ENCODE results near the gene MYO6. TPM values are rescaled to one million over a fixed set of nuclear protein-coding genes. Genes with fewer than 3 reads are reported as not detected.

The MYO6 gene
- polyA plus RNA-seq, 1 donor (not counting 4 experiments of a cell fraction or from before 2014, with no cell fraction given) = 24.5 TPM

- FAIRE-seq (no peak), DNase-seq (ENCODE audit: low read depth, low spot score) (no peak)
- no peak overlapping the region for H3K4me3 ChIP-seq (ENCODE audit: control insufficient read depth in 2 of 3, extremely low read depth in 1 of 3, insufficient read depth in 2 of 3, low read depth in 1 of 3, low read length in 3 of 3)
- H3K27me3 ChIP-seq (ENCODE audit: control insufficient read depth, extremely low read depth, insufficient read depth, low read length) = no peaks in the 10 kb centered on the region
- H2AFZ ChIP-seq (ENCODE audit: control insufficient read depth, low read length) = no peak overlapping the region
- no peak overlapping the region for H3K27ac ChIP-seq (ENCODE audit: control insufficient read depth, insufficient read depth, low read length)
- peaks cover 34% of the 10 kb centered on the region for H3K79me2 ChIP-seq (ENCODE audit: control insufficient read depth, insufficient read depth, low read length)
- dilution Hi-C loops (cut with MboI; ENCODE audit: extremely low pct_ligation_motif_present, low sequenced_read_pairs) = no loop called here
- no peaks in the 10 kb centered on the region for H3K4me1 ChIP-seq (ENCODE audit: control insufficient read depth, extremely low read depth, insufficient read depth, low read length)
- TF ChIP-seq, protein P1, sequence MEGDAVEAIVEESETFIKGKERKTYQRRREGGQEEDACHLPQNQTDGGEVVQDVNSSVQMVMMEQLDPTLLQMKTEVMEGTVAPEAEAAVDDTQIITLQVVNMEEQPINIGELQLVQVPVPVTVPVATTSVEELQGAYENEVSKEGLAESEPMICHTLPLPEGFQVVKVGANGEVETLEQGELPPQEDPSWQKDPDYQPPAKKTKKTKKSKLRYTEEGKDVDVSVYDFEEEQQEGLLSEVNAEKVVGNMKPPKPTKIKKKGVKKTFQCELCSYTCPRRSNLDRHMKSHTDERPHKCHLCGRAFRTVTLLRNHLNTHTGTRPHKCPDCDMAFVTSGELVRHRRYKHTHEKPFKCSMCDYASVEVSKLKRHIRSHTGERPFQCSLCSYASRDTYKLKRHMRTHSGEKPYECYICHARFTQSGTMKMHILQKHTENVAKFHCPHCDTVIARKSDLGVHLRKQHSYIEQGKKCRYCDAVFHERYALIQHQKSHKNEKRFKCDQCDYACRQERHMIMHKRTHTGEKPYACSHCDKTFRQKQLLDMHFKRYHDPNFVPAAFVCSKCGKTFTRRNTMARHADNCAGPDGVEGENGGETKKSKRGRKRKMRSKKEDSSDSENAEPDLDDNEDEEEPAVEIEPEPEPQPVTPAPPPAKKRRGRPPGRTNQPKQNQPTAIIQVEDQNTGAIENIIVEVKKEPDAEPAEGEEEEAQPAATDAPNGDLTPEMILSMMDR (optimal IDR thresholded peaks at IDR 0.05 in 1 of 3, IDR thresholded peaks at IDR 0.05 in 1 of 3, conservative IDR thresholded peaks at IDR 0.05 in 1 of 3; ENCODE audit: extremely low read depth in 1 of 3, insufficient read depth in 2 of 3, low read length in 3 of 3) = no peak
- no peak for TF ChIP-seq EZH2 (IDR thresholded peaks at IDR 0.05; ENCODE audit: low read length)
- H3K9me3 ChIP-seq (ENCODE audit: control insufficient read depth, low read depth, low read length) = no peaks in the 10 kb centered on the region
- H3K4me2 ChIP-seq (ENCODE audit: control insufficient read depth, extremely low read depth, insufficient read depth, low read depth, low read length) = no peak overlapping the region
- H4K20me1 ChIP-seq (ENCODE audit: control insufficient read depth, extremely low read depth, insufficient read depth, low read length) = no peaks in the 10 kb centered on the region
- no peaks in the 10 kb centered on the region for H3K9me1 ChIP-seq (ENCODE audit: control insufficient read depth, extremely low read depth, insufficient read depth, low read length)
- H3K9ac ChIP-seq (ENCODE audit: control insufficient read depth, extremely low read depth, insufficient read depth, low read length) = no peak overlapping the region
- no peaks in the 10 kb centered on the region for H3K36me3 ChIP-seq (ENCODE audit: control insufficient read depth in 2 of 2, extremely low read depth in 1 of 2, insufficient read depth in 2 of 2, low read length in 2 of 2)
Observed at GRCh38 chr6:75770844-75771243, 21.8 kb downstream of the MYO6 start.

DNA sequence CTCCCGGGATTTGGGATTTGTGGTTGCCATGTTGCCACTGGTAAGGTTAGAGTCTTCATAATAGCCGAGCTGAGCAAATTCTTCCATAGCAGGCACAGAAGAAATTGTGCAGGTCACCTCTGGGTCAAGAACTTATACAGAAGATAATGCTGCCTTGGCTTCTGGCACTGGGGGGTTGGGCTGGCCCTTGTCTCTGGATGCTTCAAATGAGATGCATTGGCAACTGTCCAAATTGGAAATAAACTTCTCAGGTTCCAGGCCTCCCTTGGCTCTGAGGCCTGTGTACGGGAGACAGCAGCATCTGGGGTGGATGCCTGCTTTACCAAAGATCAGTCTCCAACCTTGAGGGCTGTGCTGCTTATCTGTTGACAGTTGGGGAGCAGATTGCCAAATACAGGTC lies 26.2 kb downstream of the MYO6 start:
- no peak overlapping the region for H3K4me2 ChIP-seq (ENCODE audit: control insufficient read depth, extremely low read depth, insufficient read depth, low read depth, low read length)
- H4K20me1 ChIP-seq (ENCODE audit: control insufficient read depth, extremely low read depth, insufficient read depth, low read length) = no peaks in the 10 kb centered on the region
- no peak overlapping the region for H2AFZ ChIP-seq (ENCODE audit: control insufficient read depth, low read length)
- no peak for TF ChIP-seq EZH2 (IDR thresholded peaks at IDR 0.05; ENCODE audit: low read length)
- TF ChIP-seq, protein P1 (optimal IDR thresholded peaks at IDR 0.05 in 1 of 3, IDR thresholded peaks at IDR 0.05 in 1 of 3, conservative IDR thresholded peaks at IDR 0.05 in 1 of 3; ENCODE audit: extremely low read depth in 1 of 3, insufficient read depth in 2 of 3, low read length in 3 of 3) = no peak
- no peaks in the 10 kb centered on the region for H3K36me3 ChIP-seq (ENCODE audit: control insufficient read depth in 2 of 2, extremely low read depth in 1 of 2, insufficient read depth in 2 of 2, low read length in 2 of 2)
- no peaks in the 10 kb centered on the region for H3K4me1 ChIP-seq (ENCODE audit: control insufficient read depth, extremely low read depth, insufficient read depth, low read length)
- H3K4me3 ChIP-seq (ENCODE audit: control insufficient read depth in 2 of 3, extremely low read depth in 1 of 3, insufficient read depth in 2 of 3, low read depth in 1 of 3, low read length in 3 of 3) = no peak overlapping the region
- H3K9ac ChIP-seq (ENCODE audit: control insufficient read depth, extremely low read depth, insufficient read depth, low read length) = no peak overlapping the region
- H3K79me2 ChIP-seq (ENCODE audit: control insufficient read depth, insufficient read depth, low read length) = peaks cover 31% of the 10 kb centered on the region
- FAIRE-seq = no peak
- H3K9me3 ChIP-seq (ENCODE audit: control insufficient read depth, low read depth, low read length) = no peaks in the 10 kb centered on the region
- H3K9me1 ChIP-seq (ENCODE audit: control insufficient read depth, extremely low read depth, insufficient read depth, low read length) = no peaks in the 10 kb centered on the region
- dilution Hi-C loops (cut with MboI; ENCODE audit: extremely low pct_ligation_motif_present, low sequenced_read_pairs) = no loop called here
- H3K27ac ChIP-seq (ENCODE audit: control insufficient read depth, insufficient read depth, low read length) = no peak overlapping the region
- no peaks in the 10 kb centered on the region for H3K27me3 ChIP-seq (ENCODE audit: control insufficient read depth, extremely low read depth, insufficient read depth, low read length)
- DNase-seq (ENCODE audit: low read depth, low spot score) = no peak
